Type B pancreatic cell (in vitro differentiated cells): Measurements from ENCODE around the gene UBE2E1. TPM values are rescaled to one million over a fixed set of nuclear protein-coding genes. Genes with fewer than 3 reads are reported as not detected.

Experiments
- DNase-seq: peaks from one replicate; pipeline ENCODE4 v3.0.0; 2021; ENCODE audit warnings: mixed read lengths; ENCODE audit not compliant: unreplicated experiment; ENCODE audit errors: extremely low spot score
- H3K27ac Mint-ChIP-seq: 2 replicates; pipeline ENCODE4 v1.8.0; 2021; ENCODE audit warnings: mild to moderate bottlenecking, mixed read lengths
- H3K27me3 Mint-ChIP-seq: 2 replicates; pipeline ENCODE4 v1.8.0; 2021; ENCODE audit warnings: mixed read lengths
- H3K36me3 Mint-ChIP-seq: 2 replicates; pipeline ENCODE4 v1.8.0; 2021; ENCODE audit warnings: mixed read lengths
- H3K4me1 Mint-ChIP-seq: one replicate; pipeline ENCODE4 v1.8.0; 2021; ENCODE audit warnings: mixed read lengths; ENCODE audit not compliant: unreplicated experiment
- H3K4me3 Mint-ChIP-seq: 2 replicates; pipeline ENCODE4 v1.8.0; 2021; ENCODE audit warnings: mild to moderate bottlenecking, mixed read lengths
- H3K9me3 Mint-ChIP-seq: 2 replicates; pipeline ENCODE4 v1.8.0; 2021; ENCODE audit warnings: mixed read lengths
- total RNA-seq: library from RNA; stranded (reverse); gene quantifications from 2 replicates; pipeline ENCODE4 v1.2.1, GENCODE V29; 2021; ENCODE audit warnings: low replicate concordance
- TF ChIP-seq, protein P1 (sequence below): fragments of 200-600 bp; sonication (generic); conservative IDR thresholded peaks from 2 replicates; pipeline ENCODE4 v1.5.0; 2021; ENCODE audit warnings: antibody characterized with exemption, mild to moderate bottlenecking

Gene UBE2E1
- total RNA-seq, 1 donor from 2014 or later = 110 TPM

DNA sequence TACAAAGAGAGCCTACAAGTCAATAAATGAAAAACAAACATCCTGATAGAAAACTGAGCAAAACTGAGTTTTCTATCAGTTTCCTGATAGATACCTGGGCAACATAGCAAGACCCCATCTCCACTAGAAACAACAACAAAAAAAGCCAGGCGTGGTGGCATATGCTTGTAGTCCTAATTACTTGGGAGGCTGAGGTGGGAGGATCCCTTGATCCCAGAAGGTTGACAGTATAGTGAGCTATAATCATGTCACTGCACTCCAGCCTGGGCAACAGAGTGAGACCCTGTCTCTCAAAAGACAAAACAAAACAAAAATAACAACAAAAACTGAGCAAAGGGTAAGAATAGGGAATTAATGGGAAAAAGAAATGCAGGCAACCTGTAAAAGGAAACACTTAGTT, 23.9 kb upstream of the UBE2E1 start:
- Mint-ChIP-seq H3K4me3 (no peak overlapping the region), H3K4me1 (peaks cover 16% of the 10 kb centered on the region), H3K36me3 (no peaks in the 10 kb centered on the region), H3K9me3 (peaks cover 5% of the 10 kb centered on the region), H3K27me3 (peaks cover 9% of the 10 kb centered on the region), H3K27ac (no peak overlapping the region)
- DNase-seq = no peak
- TF ChIP-seq, protein P1, sequence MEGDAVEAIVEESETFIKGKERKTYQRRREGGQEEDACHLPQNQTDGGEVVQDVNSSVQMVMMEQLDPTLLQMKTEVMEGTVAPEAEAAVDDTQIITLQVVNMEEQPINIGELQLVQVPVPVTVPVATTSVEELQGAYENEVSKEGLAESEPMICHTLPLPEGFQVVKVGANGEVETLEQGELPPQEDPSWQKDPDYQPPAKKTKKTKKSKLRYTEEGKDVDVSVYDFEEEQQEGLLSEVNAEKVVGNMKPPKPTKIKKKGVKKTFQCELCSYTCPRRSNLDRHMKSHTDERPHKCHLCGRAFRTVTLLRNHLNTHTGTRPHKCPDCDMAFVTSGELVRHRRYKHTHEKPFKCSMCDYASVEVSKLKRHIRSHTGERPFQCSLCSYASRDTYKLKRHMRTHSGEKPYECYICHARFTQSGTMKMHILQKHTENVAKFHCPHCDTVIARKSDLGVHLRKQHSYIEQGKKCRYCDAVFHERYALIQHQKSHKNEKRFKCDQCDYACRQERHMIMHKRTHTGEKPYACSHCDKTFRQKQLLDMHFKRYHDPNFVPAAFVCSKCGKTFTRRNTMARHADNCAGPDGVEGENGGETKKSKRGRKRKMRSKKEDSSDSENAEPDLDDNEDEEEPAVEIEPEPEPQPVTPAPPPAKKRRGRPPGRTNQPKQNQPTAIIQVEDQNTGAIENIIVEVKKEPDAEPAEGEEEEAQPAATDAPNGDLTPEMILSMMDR = no peak

DNA sequence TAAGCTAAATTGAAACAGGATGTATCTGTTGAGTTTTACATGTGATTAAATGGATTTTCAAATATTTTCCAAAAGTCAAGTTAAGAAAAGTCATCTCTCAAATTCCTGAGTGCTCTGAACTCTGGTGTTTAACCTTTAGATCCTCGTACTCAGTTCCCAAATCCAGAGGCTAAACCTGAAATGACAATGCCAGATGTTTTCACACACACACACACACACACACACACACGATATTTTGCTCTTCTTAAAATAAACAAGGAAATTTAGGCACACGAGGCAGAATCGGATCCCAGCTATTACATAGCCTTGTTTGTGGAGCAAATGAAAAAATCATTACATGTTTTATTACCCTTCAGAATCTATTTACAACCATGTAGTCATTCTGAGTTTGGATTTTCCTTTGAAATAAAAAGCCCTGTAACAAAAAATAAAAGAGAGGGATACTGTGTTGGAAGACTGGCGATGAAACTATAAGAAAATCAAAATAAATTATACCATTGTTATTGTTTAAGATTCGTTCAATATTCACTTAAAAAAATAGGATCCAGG, 20.6 kb upstream of the UBE2E1 start:
- DNase-seq = no peak
- no peaks in the 10 kb centered on the region for H3K36me3 Mint-ChIP-seq
- peaks cover 5% of the 10 kb centered on the region for H3K9me3 Mint-ChIP-seq
- TF ChIP-seq, protein P1 = no peak
- H3K4me3 Mint-ChIP-seq = no peak overlapping the region
- H3K4me1 Mint-ChIP-seq = peaks cover 12% of the 10 kb centered on the region
- H3K27ac Mint-ChIP-seq = no peak overlapping the region
- H3K27me3 Mint-ChIP-seq = peaks cover 9% of the 10 kb centered on the region

DNA sequence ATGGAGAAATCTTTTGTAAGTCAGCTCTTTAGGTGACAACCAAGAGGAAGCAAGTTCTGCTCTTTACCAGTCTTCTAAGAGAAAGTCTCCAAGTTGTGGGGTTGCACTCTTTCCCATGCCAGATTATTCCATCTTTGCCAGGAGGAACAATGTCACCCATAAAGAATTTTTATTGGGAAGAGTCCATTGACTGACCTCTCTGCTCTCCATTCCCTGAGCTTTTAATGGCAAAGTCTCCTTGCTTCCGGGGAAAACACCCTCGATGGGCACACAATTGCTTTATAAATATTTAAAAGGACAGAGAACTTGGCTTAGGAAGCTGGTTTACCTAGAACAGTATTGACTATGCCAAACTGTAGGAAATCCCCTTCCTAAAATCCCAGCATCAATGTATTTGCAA, 19.9 kb upstream of the UBE2E1 start:
- no peaks in the 10 kb centered on the region for H3K36me3 Mint-ChIP-seq
- H3K4me1 Mint-ChIP-seq = peaks cover 12% of the 10 kb centered on the region
- no peak overlapping the region for H3K4me3 Mint-ChIP-seq
- no peak for DNase-seq
- H3K9me3 Mint-ChIP-seq = peaks cover 5% of the 10 kb centered on the region
- peaks cover 9% of the 10 kb centered on the region for H3K27me3 Mint-ChIP-seq
- TF ChIP-seq, protein P1 = no peak
- no peak overlapping the region for H3K27ac Mint-ChIP-seq

DNA sequence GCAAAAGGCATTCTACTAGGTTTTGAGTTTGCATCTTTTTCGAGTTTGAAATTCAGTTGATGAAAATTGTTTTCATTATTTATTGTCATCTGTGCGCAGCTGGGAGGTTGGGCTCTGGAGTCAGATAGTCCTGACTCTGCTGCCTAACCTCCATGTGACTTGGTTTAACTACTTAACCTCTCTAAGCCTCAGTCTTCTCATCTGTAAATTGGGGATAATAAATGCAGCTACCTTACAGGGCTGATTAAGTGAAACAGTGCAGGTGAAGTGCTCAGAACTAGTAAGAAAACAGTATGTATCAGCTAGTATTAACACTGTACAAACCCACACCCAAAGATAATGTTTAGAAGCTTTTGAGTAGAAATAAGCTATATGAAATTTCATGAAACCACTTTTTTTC, 14.1 kb upstream of the UBE2E1 start:
- Mint-ChIP-seq H3K36me3 (no peaks in the 10 kb centered on the region), H3K27ac (no peak overlapping the region), H3K4me1 (peaks cover 7% of the 10 kb centered on the region), H3K4me3 (no peak overlapping the region), H3K27me3 (no peaks in the 10 kb centered on the region), H3K9me3 (no peaks in the 10 kb centered on the region)
- TF ChIP-seq, protein P1 = no peak
- DNase-seq = no peak

DNA sequence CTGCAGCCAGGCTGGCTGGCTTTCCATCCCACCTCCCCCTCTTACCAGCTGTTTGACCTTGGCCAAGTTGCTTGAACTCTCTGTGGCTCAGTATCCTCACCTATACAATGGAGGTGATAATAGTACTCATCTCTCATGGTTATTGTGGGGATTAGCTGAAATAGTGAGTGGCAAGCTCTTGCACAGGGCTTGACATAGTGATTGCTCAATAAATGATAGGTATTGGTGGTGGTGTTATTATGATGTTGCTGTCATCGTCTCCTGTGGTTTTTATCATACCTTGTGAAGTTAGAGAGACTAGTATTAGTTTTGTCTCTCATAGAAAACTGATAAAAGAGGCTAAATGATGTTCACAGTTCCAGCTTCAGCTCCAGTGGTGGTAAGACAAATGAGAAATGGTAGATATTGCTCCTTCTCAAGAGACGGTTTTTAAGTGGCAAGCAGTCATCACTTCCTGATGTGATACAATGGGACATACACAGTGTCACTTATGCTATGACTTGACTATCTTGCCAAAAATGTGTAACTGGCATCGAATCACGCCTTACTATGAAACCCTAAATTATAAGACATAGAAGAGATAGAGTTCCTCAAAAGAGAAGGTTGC, 12.1 kb upstream of the UBE2E1 start:
- Mint-ChIP-seq H3K4me1 (peaks cover 8% of the 10 kb centered on the region), H3K27me3 (no peaks in the 10 kb centered on the region), H3K27ac (no peak overlapping the region), H3K9me3 (no peaks in the 10 kb centered on the region), H3K36me3 (no peaks in the 10 kb centered on the region), H3K4me3 (no peak overlapping the region)
- TF ChIP-seq, protein P1 = no peak
- no peak for DNase-seq
